ENCODE measurements around the gene SRPK1. TPM values are rescaled to one million over a fixed set of nuclear protein-coding genes. Genes with fewer than 3 reads are reported as not detected.

SRPK1 gene
- total RNA-seq, 3 donors from 2014 or later (not counting 1 experiment from before 2014, with no cell fraction given) = 38.6 to 63.8 (median 43.2) TPM

DNA sequence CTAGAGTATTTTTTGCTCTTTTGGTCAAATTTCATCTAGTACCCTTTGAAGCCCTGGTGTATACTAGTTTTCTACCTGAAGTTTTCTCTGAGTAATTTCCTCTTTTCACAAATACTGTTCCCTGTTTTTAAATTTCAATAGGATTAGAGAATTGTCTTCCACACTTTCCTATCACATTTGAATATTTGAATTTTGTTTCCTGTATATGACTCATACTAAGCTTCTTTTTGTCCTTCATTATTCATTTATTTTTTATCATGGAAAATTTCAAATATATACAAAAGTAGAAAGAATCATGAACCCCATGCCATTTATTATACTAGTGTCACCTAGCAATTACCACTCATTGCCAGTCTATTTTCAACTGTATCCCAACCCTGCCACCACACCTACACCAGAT lies 63.0 kb downstream of the SRPK1 start:
- Mint-ChIP-seq H3K9me3 (no peaks in the 10 kb centered on the region), H3K4me3 (no peak overlapping the region), H3K4me1 (peaks cover 9 to 11% of the 10 kb centered on the region in 2 donors), H3K36me3 (peaks cover 19% of the 10 kb centered on the region), H3K27me3 (ENCODE audit: low read depth in 2 of 2) (no peaks in the 10 kb centered on the region), H3K27ac (no peak overlapping the region)
- H3K9me3 ChIP-seq (ENCODE audit: control insufficient read depth, insufficient read depth, low read length) = no peaks in the 10 kb centered on the region
- TF ChIP-seq, protein P1, sequence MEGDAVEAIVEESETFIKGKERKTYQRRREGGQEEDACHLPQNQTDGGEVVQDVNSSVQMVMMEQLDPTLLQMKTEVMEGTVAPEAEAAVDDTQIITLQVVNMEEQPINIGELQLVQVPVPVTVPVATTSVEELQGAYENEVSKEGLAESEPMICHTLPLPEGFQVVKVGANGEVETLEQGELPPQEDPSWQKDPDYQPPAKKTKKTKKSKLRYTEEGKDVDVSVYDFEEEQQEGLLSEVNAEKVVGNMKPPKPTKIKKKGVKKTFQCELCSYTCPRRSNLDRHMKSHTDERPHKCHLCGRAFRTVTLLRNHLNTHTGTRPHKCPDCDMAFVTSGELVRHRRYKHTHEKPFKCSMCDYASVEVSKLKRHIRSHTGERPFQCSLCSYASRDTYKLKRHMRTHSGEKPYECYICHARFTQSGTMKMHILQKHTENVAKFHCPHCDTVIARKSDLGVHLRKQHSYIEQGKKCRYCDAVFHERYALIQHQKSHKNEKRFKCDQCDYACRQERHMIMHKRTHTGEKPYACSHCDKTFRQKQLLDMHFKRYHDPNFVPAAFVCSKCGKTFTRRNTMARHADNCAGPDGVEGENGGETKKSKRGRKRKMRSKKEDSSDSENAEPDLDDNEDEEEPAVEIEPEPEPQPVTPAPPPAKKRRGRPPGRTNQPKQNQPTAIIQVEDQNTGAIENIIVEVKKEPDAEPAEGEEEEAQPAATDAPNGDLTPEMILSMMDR (IDR thresholded peaks at IDR 0.05) = no peak
- no peak overlapping the region for H3K4me3 ChIP-seq (ENCODE audit: low read length)
- no peaks in the 10 kb centered on the region for H3K27me3 ChIP-seq (ENCODE audit: control insufficient read depth, insufficient read depth, low read length)
- intact Hi-C loops (cut with micrococcal nuclease) = no loop called here
- DNase-seq (no peak), ATAC-seq (no peak)
- H3K4me1 ChIP-seq (ENCODE audit: control insufficient read depth, insufficient read depth, low read length) = no peaks in the 10 kb centered on the region
- H3K36me3 ChIP-seq (ENCODE audit: control insufficient read depth, insufficient read depth, low read length) = peaks cover 47% of the 10 kb centered on the region
- H3K27ac ChIP-seq (ENCODE audit: low read length) = no peak overlapping the region

DNA sequence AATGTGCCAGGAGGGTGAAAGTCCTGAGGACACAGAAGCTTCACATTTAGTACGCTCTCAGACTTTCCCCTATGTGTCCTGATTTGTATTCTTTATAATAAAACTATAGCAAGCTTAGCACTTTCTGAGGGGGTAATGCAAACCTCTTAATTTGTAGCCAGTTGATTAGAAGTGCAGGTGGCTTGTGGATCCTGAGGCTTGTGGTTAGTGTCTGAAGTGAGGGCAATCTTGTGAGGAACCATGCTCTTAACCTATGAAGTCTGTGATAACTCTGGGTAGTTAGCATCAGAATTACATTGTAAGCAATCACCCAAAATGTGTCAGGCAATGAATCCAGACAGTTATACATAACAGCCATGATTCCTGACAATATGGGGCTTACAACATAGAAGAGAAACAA lies 64.6 kb downstream of the SRPK1 start:
- Mint-ChIP-seq H3K36me3 (peaks cover 19% of the 10 kb centered on the region), H3K27me3 (ENCODE audit: low read depth in 2 of 2) (no peaks in the 10 kb centered on the region), H3K4me1 (no peaks in the 10 kb centered on the region), H3K27ac (no peak overlapping the region), H3K9me3 (no peaks in the 10 kb centered on the region), H3K4me3 (no peak overlapping the region)
- Histone ChIP-seq H3K4me3 (ENCODE audit: low read length) (no peak overlapping the region), H3K27ac (ENCODE audit: low read length) (no peak overlapping the region), H3K4me1 (ENCODE audit: control insufficient read depth, insufficient read depth, low read length) (no peaks in the 10 kb centered on the region), H3K27me3 (ENCODE audit: control insufficient read depth, insufficient read depth, low read length) (no peaks in the 10 kb centered on the region), H3K36me3 (ENCODE audit: control insufficient read depth, insufficient read depth, low read length) (peaks cover 54% of the 10 kb centered on the region), H3K9me3 (ENCODE audit: control insufficient read depth, insufficient read depth, low read length) (no peaks in the 10 kb centered on the region)
- ATAC-seq = no peak
- intact Hi-C loops (cut with micrococcal nuclease) = no loop called here
- TF ChIP-seq, protein P1 (IDR thresholded peaks at IDR 0.05) = no peak
- no peak for DNase-seq
- WGBS (ENCODE audit: insufficient coverage) = no CpG with 5 or more reads among the region's 1 CpG

DNA sequence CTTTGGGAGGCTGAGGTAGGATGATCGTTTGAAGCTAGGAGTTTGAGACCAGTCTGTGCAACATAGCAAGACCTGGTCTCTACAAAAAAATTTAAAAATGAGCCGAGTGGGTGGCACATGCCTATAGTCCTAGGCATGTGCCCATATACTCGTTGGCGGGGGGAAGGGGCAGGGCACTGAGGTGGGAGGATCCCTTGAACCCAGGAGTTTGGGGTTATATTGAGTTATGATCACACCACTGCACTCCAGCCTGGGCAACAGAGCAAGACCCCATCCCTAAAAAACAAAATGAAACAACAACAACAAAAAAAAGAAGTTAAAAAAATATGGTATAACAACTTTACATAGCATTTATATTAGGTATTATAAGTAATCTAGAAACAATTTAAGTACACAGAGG lies 67.9 kb downstream of the SRPK1 start:
- no peaks in the 10 kb centered on the region for H3K4me1 Mint-ChIP-seq
- intact Hi-C loops (cut with micrococcal nuclease) = no loop called here

DNA sequence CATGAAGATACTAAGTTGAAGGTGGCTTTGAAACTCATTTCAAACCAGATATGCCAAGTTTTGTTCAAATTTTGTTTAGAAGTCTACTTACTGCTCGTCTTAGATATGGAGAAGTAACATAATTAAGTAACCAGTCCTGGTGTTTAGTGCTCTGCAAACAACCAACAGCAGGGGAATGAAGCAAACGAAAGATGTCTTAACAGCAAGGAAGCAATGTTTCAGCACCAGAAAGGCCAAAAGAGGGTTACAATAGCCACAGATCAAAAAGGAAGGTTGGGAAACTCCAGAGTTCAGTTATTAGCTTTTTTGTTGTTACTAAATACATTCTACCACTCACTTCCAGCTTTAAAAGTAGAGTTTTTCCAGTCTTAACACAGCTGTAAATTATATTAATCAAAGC lies 70.7 kb downstream of the SRPK1 start:
- 82% methylated on average over 2 of the region's 2 CpGs for WGBS (ENCODE audit: insufficient coverage)
- no peak overlapping the region for H3K4me3 ChIP-seq (ENCODE audit: low read length)

More for the DNA sequence above, 67.9 kb downstream of the SRPK1 start:
- Histone ChIP-seq H3K27me3 (ENCODE audit: control insufficient read depth, insufficient read depth, low read length) (no peaks in the 10 kb centered on the region), H3K9me3 (ENCODE audit: control insufficient read depth, insufficient read depth, low read length) (no peaks in the 10 kb centered on the region), H3K36me3 (ENCODE audit: control insufficient read depth, insufficient read depth, low read length) (peaks cover 40% of the 10 kb centered on the region), H3K27ac (ENCODE audit: low read length) (no peak overlapping the region), H3K4me3 (ENCODE audit: low read length) (no peak overlapping the region), H3K4me1 (ENCODE audit: control insufficient read depth, insufficient read depth, low read length) (no peaks in the 10 kb centered on the region)
- Mint-ChIP-seq H3K9me3 (no peaks in the 10 kb centered on the region), H3K27me3 (ENCODE audit: low read depth in 2 of 2) (no peaks in the 10 kb centered on the region), H3K4me3 (no peak overlapping the region), H3K36me3 (peaks cover 18% of the 10 kb centered on the region), H3K27ac (no peak overlapping the region)
- ATAC-seq (no peak), DNase-seq (no peak)
- TF ChIP-seq, protein P1 (IDR thresholded peaks at IDR 0.05) = no peak
- WGBS (ENCODE audit: insufficient coverage) = 97% methylated on average over 4 of the region's 4 CpGs

More for the DNA sequence above, 70.7 kb downstream of the SRPK1 start:
- TF ChIP-seq, protein P1 (IDR thresholded peaks at IDR 0.05) = no peak
- no peaks in the 10 kb centered on the region for H3K27me3 Mint-ChIP-seq (ENCODE audit: low read depth in 2 of 2)
- peaks cover 7% of the 10 kb centered on the region for H3K36me3 Mint-ChIP-seq
- DNase-seq (no peak), ATAC-seq (no peak)
- no peaks in the 10 kb centered on the region for H3K4me1 Mint-ChIP-seq
- no peaks in the 10 kb centered on the region for H3K9me3 Mint-ChIP-seq
- Histone ChIP-seq H3K27me3 (ENCODE audit: control insufficient read depth, insufficient read depth, low read length) (no peaks in the 10 kb centered on the region), H3K4me1 (ENCODE audit: control insufficient read depth, insufficient read depth, low read length) (no peaks in the 10 kb centered on the region), H3K9me3 (ENCODE audit: control insufficient read depth, insufficient read depth, low read length) (no peaks in the 10 kb centered on the region), H3K36me3 (ENCODE audit: control insufficient read depth, insufficient read depth, low read length) (peaks cover 23% of the 10 kb centered on the region), H3K27ac (ENCODE audit: low read length) (no peak overlapping the region)
- H3K4me3 Mint-ChIP-seq = no peak overlapping the region
- no peak overlapping the region for H3K27ac Mint-ChIP-seq
- intact Hi-C loops (cut with micrococcal nuclease) = no loop called here
